ENCODE measurements around the gene RLN1.

DNA sequence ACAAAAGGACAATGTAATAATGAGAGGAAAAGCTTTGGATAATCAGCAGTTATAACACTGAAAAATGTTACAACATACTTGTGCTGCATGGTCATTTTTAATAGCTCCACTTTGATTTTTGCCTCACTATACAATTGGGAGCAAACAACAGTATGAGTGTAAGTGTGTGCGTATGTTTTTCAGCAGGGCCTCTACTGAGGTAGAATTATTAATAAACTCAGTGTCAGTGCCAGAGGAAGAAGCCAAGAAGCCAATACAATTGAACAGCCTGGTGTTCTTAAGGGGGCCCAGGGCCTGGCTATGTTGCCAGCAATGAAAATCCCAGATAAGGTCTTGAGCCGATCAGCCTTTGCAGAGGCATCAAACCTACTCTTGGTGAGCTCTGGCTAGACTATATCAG lies 16.1 kb upstream of the RLN1 start:
- TF ChIP-seq, protein P1, sequence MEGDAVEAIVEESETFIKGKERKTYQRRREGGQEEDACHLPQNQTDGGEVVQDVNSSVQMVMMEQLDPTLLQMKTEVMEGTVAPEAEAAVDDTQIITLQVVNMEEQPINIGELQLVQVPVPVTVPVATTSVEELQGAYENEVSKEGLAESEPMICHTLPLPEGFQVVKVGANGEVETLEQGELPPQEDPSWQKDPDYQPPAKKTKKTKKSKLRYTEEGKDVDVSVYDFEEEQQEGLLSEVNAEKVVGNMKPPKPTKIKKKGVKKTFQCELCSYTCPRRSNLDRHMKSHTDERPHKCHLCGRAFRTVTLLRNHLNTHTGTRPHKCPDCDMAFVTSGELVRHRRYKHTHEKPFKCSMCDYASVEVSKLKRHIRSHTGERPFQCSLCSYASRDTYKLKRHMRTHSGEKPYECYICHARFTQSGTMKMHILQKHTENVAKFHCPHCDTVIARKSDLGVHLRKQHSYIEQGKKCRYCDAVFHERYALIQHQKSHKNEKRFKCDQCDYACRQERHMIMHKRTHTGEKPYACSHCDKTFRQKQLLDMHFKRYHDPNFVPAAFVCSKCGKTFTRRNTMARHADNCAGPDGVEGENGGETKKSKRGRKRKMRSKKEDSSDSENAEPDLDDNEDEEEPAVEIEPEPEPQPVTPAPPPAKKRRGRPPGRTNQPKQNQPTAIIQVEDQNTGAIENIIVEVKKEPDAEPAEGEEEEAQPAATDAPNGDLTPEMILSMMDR (IDR thresholded peaks at IDR 0.05): no peak
- no peak for TF ChIP-seq POLR2AphosphoS5 (IDR thresholded peaks at IDR 0.05)
